Astrocyte of the cerebellum (primary cell): ENCODE data around the gene GRHL1.
"Not testable (repeated sequence)": the region's sequence is repeated elsewhere in the genome, so short reads cannot be mapped to it uniquely, and the experiment has no call there.

Source experiments
- DNase-seq: peaks from one replicate; pipeline ENCODE4 v3.0.0-alpha.2; 2011; ENCODE audit warnings: low read depth
- H3K4me3 ChIP-seq: 2 replicates; pipeline ENCODE4 v1.5.1; 2011; ENCODE audit warnings: mild to moderate bottlenecking, low read depth, low read length, moderate library complexity
- CTCF ChIP-seq: IDR thresholded peaks from 2 replicates; pipeline ENCODE4 v1.5.1; 2012; ENCODE audit warnings: low read length, low read depth, moderate library complexity, mild to moderate bottlenecking; ENCODE audit errors: missing control alignments
- in situ Hi-C: cut with HindIII; loops from 2 replicates; pipeline ENCODE4 v1.10.0; 2017; ENCODE audit warnings: low sequenced_read_pairs

Gene GRHL1

GRCh38 chr2:9914384-9915065 lies 37.0 kb upstream of the GRHL1 start:
- no peak overlapping the region for H3K4me3 ChIP-seq
- TF ChIP-seq CTCF, result peak; percentile 42
- in situ Hi-C loops, result no loop called here
- DNase-seq, result peak; percentile 45

GRCh38 chr2:9918275-9918674 lies 33.2 kb upstream of the GRHL1 start:
- in situ Hi-C loops, result no loop called here

GRCh38 chr2:9919512-9919911 lies 32.0 kb upstream of the GRHL1 start:
- H3K4me3 ChIP-seq, result no peak overlapping the region
- DNase-seq, result no peak
- in situ Hi-C loops, result no loop called here
- no peak for TF ChIP-seq CTCF

More at GRCh38 chr2:9918275-9918674, 33.2 kb upstream of the GRHL1 start:
- TF ChIP-seq CTCF, result no peak
- H3K4me3 ChIP-seq, result no peak overlapping the region
- no peak for DNase-seq

GRCh38 chr2:9927020-9927419 lies 24.5 kb upstream of the GRHL1 start:
- in situ Hi-C loops, DNase-seq, H3K4me3 ChIP-seq: not testable (repeated sequence)

GRCh38 chr2:9937258-9937657 lies 14.2 kb upstream of the GRHL1 start:
- DNase-seq, result no peak
- no peak for TF ChIP-seq CTCF
- in situ Hi-C loops, result no loop called here
- H3K4me3 ChIP-seq, result no peak overlapping the region

GRCh38 chr2:9937968-9938367 lies 13.5 kb upstream of the GRHL1 start:
- in situ Hi-C loops, result no loop called here
- no peak for TF ChIP-seq CTCF
- no peak overlapping the region for H3K4me3 ChIP-seq
- DNase-seq, result no peak

GRCh38 chr2:9939587-9940485 lies 11.7 kb upstream of the GRHL1 start:
- no peak overlapping the region for H3K4me3 ChIP-seq
- in situ Hi-C loops, result no loop called here
- DNase-seq, result no peak
- TF ChIP-seq CTCF, result no peak
